HCT116 (cell line): Measurements from ENCODE around the gene ARID2.

ENCODE experiments used
- CEBPB ChIP-seq: IDR thresholded peaks from 2 replicates; pipeline ENCODE4 v1.6.1; 2012; ENCODE audit warnings: low read depth
- JUND ChIP-seq: IDR thresholded peaks from 2 replicates; pipeline ENCODE4 v1.6.1; 2012
- POLR2AphosphoS5 ChIP-seq: IDR thresholded peaks from 2 replicates; pipeline ENCODE4 v1.6.1; 2011; ENCODE audit warnings: mild to moderate bottlenecking, low read depth, low read length, moderate library complexity
- SP1 ChIP-seq: IDR thresholded peaks from 2 replicates; pipeline ENCODE4 v1.6.1; 2012; ENCODE audit warnings: low read depth
- YY1 ChIP-seq: IDR thresholded peaks from 2 replicates; pipeline ENCODE4 v1.6.1; 2011; ENCODE audit warnings: low read length, low read depth, moderate library complexity, mild to moderate bottlenecking; ENCODE audit not compliant: insufficient replicate concordance; ENCODE audit errors: extremely low read depth

DNA sequence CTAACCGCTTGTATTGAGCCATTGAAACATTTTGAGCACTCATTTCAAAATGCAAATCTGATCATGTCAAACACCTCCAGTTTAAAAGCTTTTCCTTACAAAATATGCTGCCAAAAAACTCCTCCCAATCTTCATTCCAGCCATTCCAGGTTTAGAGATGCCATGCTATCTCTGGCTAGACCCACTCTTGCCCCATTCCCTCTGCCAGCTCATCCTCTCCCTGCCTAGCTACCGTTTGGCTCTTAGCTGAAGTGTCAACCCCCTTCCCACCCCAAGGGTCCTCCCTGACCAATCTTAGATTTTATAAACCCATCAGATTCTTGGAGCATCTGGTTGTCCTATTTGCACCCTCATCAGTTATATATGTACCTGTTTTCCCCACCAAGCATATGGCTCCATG lies 185.9 kb downstream of the ARID2 start:
- TF ChIP-seq POLR2AphosphoS5 (no peak), CEBPB (no peak), YY1 (no peak), JUND (no peak), SP1 (no peak)
